ENCODE results near the gene ARSD.
"Not testable (repeated sequence)": the region's sequence is repeated elsewhere in the genome, so short reads cannot be mapped to it uniquely, and the experiment has no call there.

The ARSD gene, protein sequence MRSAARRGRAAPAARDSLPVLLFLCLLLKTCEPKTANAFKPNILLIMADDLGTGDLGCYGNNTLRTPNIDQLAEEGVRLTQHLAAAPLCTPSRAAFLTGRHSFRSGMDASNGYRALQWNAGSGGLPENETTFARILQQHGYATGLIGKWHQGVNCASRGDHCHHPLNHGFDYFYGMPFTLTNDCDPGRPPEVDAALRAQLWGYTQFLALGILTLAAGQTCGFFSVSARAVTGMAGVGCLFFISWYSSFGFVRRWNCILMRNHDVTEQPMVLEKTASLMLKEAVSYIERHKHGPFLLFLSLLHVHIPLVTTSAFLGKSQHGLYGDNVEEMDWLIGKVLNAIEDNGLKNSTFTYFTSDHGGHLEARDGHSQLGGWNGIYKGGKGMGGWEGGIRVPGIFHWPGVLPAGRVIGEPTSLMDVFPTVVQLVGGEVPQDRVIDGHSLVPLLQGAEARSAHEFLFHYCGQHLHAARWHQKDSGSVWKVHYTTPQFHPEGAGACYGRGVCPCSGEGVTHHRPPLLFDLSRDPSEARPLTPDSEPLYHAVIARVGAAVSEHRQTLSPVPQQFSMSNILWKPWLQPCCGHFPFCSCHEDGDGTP

DNA sequence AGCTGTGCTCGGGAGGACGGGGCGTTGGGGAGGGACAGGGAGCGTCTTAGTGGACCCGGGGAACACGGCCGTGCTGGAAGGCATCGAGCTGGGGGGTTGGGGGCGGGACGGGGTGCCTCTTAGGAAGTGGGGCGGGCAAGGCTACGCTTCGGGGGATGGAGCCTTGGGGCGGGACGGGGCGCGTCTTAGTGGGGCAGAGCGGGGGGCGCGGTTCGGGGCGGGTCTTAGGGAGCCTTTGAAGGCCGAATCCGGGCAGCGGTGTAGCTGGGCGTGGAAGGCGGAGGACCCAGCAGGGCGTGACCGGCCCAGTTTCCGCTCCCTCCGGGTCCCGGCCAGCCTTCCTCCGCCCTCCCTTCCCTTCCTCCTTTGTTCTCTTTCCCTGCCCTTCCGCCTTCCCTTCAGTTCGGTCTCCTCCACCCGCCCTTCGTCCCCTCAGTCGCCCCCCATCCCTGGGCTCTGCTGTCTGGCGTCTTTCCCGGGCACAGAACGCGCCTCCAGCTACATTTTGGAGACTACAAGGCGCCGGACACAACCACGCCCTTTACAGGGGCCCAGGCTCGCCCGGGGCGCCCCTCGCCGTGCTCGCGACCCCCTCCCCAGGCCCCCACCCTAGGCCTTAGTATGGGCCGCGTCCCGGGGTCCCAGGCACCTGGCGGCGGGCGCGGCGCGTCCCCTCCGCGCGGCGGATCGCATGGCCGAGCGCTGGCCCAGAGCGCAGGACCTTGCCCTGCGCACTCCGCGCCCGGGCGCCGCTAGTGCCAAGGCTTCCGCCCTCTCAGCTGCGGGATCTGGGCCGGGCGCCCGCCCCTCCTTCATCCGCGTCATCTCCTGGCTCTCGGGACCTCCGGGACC lies at the start of gene ARSD:
TSS of gene ARSD (minus strand) at position 757 of the 852 bp plus-strand sequence. CDS start at position 693, 64 bp downstream.
- peak in 2 of 3 experiments; percentile 17 to 32 for DNase-seq (ENCODE audit: low read depth in 2 of 3, low spot score in 2 of 3)

DNA sequence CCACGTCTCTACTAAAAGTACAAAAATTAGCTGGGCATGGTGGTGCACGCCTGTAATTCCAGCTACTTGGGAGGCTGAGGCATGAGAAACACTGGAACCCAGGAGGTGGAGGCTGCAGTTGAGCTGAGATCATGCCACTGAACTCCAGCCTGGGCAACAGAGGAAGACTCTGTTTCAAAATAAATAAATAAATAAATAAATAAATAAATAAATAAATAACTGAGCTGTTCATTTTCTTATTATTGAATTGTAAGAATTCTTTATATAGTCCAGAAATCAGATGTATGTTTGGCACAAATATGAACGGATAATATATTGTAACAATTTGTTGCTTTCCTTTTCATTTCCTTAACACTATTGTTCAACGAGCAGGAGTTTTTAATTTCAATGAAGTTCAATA lies 49.5 kb upstream of the ARSD start:
- not testable (repeated sequence) for DNase-seq (ENCODE audit: low read depth in 2 of 3, low spot score in 2 of 3)

DNA sequence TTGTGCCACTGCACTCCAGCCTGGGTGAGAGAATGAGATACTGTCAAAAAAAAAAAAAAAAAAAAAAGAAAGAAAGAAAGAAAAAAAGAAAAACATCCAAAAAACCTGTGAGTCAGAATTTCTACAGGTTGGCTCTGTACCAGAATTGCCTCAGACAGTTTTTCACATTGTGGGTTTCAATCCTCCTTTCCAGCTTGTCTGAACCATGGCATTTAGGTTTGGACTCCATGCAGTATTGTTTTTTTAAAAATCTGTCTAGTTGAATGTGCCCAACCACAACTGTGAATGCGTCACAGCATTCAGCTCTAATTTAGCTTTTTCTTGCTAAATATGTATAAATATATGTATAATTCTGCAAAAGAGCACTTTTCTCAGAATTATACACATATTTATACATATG lies 45.8 kb upstream of the ARSD start:
- DNase-seq (ENCODE audit: low read depth in 2 of 3, low spot score in 2 of 3), result no peak

DNA sequence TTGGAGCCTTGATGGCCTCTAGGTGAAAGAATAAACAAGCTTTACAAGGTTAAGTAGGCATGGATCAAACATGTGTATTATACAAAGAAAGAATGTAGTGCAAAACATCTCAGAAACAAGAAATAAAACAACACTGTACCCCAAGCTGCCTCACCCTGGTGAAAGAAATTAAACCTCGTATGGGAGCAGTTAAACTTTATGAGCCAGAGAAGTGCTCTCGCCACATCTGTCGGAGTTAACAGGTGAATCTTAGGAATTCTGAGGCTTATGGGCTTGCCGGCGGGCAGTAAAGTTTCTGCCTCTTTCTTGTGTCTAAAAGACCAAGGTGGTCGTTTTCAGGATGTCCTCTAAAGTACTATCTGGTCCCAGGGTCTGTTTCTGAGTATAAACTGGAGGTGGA lies 43.3 kb upstream of the ARSD start:
- DNase-seq (ENCODE audit: low read depth in 2 of 3, low spot score in 2 of 3), result no peak

DNA sequence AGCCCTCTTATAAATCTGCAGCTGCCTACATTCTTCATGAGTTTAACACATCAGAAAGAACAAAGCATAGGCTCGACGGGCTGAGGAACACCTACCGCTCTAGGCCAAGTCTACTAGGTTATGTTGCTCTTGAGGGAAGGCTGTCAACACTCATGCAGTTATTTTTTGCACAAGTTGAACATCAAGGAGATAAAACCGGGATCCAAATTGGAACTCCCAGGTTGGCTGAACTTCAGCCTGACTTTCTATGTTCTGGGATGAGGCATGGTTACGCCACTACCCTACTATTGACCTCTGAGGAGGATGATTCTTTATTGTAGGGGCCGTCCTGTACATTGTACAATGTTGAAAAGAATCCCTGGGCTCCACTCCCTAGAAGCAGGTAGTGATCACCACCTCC lies 39.9 kb upstream of the ARSD start:
- no peak for DNase-seq (ENCODE audit: low read depth in 2 of 3, low spot score in 2 of 3)

DNA sequence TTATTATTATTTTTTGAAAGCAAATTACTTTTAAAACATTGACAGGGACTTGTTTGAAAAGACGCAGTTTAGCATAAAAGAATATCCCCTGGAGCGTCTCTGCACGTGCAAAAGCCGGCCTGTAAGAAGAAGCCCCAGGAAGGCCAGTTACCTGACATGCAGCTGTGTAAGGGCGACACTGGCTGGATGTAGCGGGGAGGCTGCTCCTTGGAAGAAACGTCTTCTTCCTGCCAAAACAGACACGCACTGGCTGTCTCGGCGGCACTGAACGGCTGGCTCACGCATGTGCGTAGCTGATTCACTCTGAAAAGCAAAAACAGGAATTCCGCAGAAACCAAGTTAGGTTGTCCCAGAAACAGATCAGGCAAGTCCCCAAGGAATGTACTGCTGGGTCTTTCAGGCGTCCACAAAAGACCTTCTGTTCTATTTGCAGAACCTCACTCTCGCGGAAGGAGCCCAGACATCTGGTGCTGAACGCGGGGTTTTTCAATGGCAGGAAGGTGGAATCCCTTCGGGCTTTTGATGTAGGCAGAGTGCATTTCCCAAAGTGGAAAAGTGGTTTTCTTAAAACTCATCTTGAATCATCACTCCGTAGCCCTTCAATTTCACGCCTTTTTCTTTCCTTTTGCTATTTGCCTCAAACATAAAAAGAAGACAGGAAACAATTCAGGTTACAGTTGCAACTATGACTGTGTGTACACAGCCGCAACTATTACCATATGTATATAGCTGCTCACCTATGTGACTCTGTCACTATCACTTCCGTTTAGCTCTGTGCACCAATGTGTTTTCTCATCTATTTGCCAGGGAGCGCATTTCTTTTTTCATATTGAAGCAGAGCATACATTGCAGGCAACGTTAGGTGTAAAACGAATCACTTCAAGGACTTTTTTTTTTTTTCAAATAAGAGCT lies 39.1 kb upstream of the ARSD start:
- no peak for DNase-seq (ENCODE audit: low read depth in 2 of 3, low spot score in 2 of 3)

DNA sequence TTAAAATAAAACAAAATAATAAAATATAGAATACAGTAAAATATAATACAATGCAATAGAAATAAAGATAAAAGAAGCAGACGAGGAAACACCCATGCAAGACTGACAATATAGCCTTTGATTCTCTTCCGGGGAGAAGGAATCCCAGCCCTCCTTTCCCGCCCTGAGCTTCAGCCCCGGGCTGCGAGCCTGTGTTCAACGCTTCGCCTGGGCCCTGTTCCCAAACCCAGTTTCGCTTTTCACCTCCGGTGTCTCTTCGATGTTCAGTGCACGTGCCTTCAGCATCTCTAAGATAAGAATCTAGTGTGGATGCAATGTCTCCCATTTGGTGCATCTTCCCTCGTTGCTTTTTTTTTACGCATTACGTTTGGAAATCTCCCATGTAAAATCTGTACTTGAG lies 38.4 kb upstream of the ARSD start:
- DNase-seq (ENCODE audit: low read depth in 2 of 3, low spot score in 2 of 3), result no peak

DNA sequence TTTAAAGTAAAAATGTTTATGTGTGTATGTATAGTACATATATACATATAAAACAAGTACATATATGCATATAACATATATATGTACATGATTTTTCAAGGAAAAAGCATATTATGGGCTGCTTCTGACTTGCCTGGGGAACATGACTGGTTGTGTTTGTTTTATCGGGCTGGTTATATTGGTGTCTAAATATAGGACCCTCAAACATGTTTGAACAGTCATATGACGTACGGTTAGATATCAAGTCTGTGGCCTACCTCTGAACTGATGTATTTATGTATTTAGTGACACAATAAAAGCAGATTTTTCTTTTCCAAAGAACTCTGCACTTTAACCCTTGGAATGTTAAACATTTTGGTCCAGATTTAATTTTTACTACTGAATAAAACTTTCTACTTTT lies 37.9 kb upstream of the ARSD start:
- no peak for DNase-seq (ENCODE audit: low read depth in 2 of 3, low spot score in 2 of 3)

DNA sequence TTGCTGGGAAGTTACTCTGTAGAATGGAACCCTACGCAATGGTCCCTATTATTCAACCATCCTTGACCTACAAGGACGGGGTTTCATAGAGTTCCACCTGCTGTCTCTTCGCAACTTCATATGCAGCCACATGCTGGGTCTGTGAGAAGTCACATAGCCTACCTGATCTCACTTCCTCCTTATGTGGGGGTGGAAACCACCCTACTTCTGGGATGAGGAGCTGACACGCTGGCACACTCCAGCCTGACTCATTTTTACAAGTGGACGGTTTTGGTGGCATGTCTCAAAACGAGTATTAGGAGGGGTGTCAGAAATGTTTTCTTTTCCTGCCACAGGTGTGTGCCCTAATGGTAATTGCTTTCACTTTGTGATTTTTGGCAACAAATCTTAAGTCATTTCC lies 36.8 kb upstream of the ARSD start:
- DNase-seq (ENCODE audit: low read depth in 2 of 3, low spot score in 2 of 3), result no peak

DNA sequence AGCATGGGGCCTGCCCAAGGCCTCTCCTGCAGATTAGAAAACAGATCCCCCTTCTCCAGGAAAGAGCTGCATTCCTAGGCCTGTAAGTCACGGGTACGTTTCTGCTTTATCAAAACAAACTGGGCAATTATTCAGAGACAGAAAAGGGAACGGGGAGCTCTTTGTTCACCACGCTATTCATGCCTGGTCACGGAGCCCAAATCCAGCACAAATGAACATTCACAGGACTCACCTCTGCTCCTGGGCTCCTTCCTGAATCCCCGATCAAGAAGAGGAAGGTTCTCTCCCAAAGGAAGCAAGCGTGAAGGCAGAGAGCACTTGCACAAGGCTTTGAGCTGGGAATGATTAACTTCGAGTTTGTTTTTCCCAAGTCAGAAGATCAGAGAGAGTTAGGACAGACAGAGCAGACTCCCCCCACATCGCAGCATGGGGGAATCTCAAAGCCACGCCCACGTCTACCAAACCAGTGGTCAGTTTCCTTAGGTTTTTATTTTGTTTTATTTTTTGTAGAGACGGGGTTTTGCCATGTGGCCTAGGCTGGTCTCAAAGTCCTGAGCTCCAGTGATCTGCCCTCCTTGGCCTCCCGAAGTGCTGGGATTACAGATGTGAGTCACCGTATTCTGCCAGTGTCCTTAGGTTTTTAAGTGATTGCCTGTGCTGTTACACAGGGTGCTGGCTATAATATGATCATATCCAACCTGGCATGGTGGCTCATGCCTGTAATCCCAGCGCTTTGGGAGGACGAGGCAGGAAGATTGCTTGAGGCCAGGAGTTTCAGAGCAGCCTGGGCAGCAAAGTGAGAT lies 35.1 kb upstream of the ARSD start:
- not testable (repeated sequence) for DNase-seq (ENCODE audit: low read depth in 2 of 3, low spot score in 2 of 3)

DNA sequence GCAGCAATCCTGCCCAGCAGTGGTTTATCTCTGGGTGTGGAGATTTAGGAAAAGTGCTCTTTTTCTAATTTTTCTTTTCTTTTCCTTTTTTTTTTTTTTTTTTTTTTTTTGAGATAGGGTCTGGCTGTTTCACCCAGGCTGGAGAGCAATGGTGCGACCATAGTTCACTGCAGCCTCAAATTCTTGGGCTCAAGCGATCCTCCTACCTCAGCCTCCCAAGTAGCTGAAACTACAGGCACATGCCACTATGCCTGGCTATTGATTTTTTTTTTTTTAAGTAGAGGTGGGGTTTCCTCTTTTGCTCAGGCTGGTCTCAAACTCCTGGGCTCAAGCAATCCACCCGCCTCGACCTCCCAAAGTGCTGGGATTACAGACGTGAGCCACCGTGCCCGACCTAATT lies 34.3 kb upstream of the ARSD start:
- DNase-seq (ENCODE audit: low read depth in 2 of 3, low spot score in 2 of 3), result not testable (repeated sequence)

DNA sequence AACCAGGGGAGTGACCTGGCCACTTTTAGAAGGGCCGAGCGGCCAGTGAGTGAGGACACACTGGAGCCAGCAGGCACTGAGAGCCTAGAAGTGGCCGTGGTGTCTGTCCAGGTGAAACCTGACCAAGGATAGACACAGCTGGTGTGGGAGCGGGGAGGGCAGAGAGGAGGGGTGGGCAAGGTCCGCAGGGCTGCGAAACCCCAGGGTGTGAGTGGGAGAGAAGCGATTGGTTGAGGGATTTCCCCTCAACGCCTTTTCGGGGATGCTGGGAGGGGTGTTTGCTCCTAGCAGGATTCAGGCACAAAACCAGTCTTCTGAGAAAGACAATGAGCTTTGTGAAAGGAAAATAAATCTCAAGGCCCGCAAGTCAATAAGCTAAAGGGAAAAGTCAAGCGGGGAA lies 33.2 kb upstream of the ARSD start:
- DNase-seq (ENCODE audit: low read depth in 2 of 3, low spot score in 2 of 3), result no peak

DNA sequence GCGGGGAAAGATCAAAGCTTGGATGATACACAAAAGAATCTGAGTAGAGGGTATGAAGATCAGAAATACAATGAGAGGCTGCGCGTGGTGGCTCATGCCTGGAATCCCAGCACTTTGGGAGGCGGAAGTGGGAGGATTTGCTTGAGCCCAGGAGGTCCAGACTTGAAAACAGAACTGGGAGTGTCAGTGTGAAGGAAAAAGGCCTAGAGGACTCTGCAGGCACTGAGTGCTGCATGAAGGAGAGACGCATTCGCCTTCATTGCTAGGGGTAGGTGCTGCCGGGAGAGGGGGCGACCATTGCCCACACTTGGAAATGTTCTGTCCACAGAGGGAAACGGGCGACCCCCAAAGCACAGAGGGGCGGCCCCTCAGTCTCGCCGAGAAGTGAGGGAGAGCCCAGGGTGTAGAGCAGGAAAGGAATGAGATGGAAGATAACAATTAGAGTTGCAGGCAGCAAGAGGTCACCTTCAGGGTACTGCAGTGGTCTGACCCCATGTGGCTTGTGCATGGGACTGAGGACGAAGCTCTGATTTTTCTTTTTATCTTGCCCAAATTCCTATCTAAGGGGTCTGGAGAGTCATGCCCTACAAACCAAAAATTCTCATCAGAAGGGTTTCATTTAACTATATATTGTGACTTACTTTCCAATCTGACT lies 31.8 kb upstream of the ARSD start:
- DNase-seq (ENCODE audit: low read depth in 2 of 3, low spot score in 2 of 3), result no peak

DNA sequence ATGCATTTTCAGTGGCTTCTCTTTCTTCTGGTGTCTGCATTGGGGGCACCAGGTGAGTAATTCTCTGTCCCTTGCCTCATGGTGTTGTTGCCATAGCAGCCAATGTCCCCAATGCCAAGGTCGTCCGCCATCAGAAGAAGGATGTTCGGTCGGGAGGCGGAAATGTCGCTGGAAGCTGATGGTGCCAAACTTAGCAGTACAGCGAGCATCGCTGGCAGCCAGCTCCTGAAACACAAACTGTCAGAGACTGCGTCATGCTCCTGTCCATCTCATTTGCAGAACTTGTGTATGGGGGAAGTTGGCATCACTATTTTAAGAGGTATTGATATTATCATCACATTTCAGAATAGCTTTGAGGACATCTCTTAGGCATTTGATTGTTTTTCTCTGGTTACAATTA lies 29.1 kb upstream of the ARSD start:
- no peak for DNase-seq (ENCODE audit: low read depth in 2 of 3, low spot score in 2 of 3)

DNA sequence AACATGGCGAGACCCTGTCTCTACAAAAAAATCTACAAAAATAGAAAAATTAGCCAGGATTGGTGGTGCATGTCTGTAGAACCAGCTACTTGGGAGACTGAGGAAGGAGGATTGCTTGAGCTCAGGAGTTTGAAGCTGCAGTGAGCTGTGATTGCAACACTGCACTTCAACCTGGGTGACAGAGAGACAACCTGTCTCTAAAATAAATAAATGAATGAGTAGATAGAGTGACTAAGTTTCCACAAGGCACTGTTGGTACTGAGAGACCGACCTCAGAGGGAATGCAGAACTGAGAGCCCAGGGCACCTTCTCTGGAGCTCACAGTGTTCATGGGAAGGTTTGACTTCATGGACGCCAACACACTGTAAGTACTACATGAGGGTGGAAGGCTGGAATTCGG lies 26.7 kb upstream of the ARSD start:
- no peak for DNase-seq (ENCODE audit: low read depth in 2 of 3, low spot score in 2 of 3)

DNA sequence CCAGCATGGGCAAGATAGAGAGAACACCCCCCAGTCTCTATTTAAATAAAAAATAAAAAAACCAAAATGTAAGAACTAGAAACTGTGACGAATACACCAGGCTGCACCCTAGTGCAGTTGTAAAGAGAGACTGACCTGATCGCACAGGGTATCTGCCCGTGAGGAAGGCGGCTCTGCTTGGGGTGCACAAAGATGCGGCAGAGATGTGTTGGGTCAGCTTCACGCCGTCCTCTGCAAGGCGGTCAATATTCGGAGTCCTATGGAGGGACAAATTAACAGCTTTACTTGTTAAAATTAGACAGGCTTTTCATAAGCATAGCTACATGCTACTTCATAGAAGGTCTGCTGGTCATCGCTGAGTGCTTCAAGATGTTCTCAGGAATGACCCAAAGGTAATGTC lies 26.1 kb upstream of the ARSD start:
- DNase-seq (ENCODE audit: low read depth in 2 of 3, low spot score in 2 of 3), result no peak

DNA sequence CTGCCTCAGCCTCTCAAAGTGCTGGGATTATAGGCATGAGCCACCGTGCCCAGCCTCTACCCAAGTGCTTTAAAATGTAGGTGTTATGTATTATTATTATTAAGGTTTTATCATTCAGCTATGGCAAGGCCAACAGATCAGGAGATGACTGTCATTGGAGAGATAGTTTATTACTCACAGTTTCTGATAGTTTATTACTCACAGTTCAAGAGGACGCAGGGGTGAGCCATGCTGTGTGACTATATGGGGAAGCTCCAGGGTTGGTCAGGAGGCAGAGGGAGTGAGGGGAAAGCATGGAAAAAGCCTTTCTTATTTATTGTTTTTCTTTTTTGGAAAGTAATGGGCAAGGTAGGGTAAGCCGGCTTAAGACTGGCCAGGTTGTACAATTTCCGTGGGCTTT lies 25.4 kb upstream of the ARSD start:
- no peak for DNase-seq (ENCODE audit: low read depth in 2 of 3, low spot score in 2 of 3)

DNA sequence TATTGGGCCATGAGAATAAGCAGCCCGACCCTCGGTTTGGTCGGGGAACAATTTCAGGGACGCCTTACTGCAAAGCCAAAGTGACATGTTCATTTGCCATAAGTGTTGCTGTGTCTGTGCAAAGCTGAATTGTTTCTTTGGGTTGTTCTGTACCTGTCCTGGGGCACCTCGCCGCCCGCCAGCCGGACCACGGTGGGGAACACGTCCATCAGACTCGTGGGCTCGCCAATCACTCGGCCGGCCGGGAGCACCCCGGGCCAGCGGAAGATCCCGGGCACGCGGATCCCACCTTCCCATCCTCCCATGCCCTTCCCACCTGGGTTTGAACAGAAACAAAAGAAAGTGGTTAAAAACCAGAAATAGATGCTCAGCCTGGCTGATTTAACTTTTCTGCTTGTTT lies 8.8 kb upstream of the ARSD start:
- DNase-seq (ENCODE audit: low read depth in 2 of 3, low spot score in 2 of 3), result not testable (repeated sequence)
